Muscle of back (tissue), 11 donors: ENCODE results near the gene GMDS. TPM values are rescaled to one million over a fixed set of nuclear protein-coding genes. Genes with fewer than 3 reads are reported as not detected.

ENCODE experiments used
- DNase-seq, 3 donors: peaks; one replicate each; pipeline versions ENCODE4 v3.0.0 to v3.0.0-alpha.2; 2013
- polyA plus RNA-seq, 10 donors: library from polyadenylated mRNA; unstranded; fragments of 120-200 nt; gene quantifications; one replicate each; pipeline ENCODE4 v1.2.1, GENCODE V29; 2013; ENCODE audit not compliant: insufficient read length in 10 of 10

Gene GMDS
- polyA plus RNA-seq, 10 donors = 9.6 to 17.5 (median 11.0) TPM

- no peak for DNase-seq
Observed at GRCh38 chr6:1837826-1838225, 407.6 kb downstream of the GMDS start.

GRCh38 chr6:1836690-1837089 lies 408.7 kb downstream of the GMDS start:
- DNase-seq = no peak

- DNase-seq = no peak
Observed at GRCh38 chr6:1834646-1835516, 410.5 kb downstream of the GMDS start.

GRCh38 chr6:1834207-1834606 lies 411.2 kb downstream of the GMDS start:
- no peak for DNase-seq

GRCh38 chr6:1832844-1833787 lies 412.3 kb downstream of the GMDS start:
- DNase-seq = peak in 2 of 3 donors; percentile 59 to 68

- DNase-seq = no peak
Observed at GRCh38 chr6:1832358-1832757, 413.0 kb downstream of the GMDS start.

GRCh38 chr6:1827984-1828793 lies 417.2 kb downstream of the GMDS start:
- DNase-seq = no peak

GRCh38 chr6:1825926-1826325 lies 419.5 kb downstream of the GMDS start:
- no peak for DNase-seq

GRCh38 chr6:1825277-1825676 lies 420.1 kb downstream of the GMDS start:
- no peak for DNase-seq

- DNase-seq = peak; percentile 67 to 87 (median 69)
Observed at GRCh38 chr6:1821513-1822183, 423.8 kb downstream of the GMDS start.

- peak in 1 of 3 donors; percentile 65 for DNase-seq
Observed at GRCh38 chr6:1821164-1821512, 424.3 kb downstream of the GMDS start.

GRCh38 chr6:1820714-1821113 lies 424.7 kb downstream of the GMDS start:
- DNase-seq = peak in 1 of 3 donors; percentile 45

- peak in 2 of 3 donors; percentile 66 to 73 for DNase-seq
Observed at GRCh38 chr6:1820165-1820564, 425.2 kb downstream of the GMDS start.

- DNase-seq = no peak
Observed at GRCh38 chr6:1819007-1819406, 426.4 kb downstream of the GMDS start.

- peak in 1 of 3 donors; percentile 42 for DNase-seq
Observed at GRCh38 chr6:1817033-1817761, 428.2 kb downstream of the GMDS start.

- no peak for DNase-seq
Observed at GRCh38 chr6:1815827-1816452, 429.5 kb downstream of the GMDS start.

GRCh38 chr6:1814279-1814678 lies 431.1 kb downstream of the GMDS start:
- DNase-seq = no peak

- DNase-seq = no peak
Observed at GRCh38 chr6:1812487-1812886, 432.9 kb downstream of the GMDS start.

- DNase-seq = no peak
Observed at GRCh38 chr6:1812034-1812433, 433.4 kb downstream of the GMDS start.

GRCh38 chr6:1810880-1811279 lies 434.5 kb downstream of the GMDS start:
- no peak for DNase-seq
